ENCODE results near the gene LAMP2.
A peak's percentile ranks its signal among the peaks of the same experiment; 100 is the strongest.

The LAMP2 gene

DNA sequence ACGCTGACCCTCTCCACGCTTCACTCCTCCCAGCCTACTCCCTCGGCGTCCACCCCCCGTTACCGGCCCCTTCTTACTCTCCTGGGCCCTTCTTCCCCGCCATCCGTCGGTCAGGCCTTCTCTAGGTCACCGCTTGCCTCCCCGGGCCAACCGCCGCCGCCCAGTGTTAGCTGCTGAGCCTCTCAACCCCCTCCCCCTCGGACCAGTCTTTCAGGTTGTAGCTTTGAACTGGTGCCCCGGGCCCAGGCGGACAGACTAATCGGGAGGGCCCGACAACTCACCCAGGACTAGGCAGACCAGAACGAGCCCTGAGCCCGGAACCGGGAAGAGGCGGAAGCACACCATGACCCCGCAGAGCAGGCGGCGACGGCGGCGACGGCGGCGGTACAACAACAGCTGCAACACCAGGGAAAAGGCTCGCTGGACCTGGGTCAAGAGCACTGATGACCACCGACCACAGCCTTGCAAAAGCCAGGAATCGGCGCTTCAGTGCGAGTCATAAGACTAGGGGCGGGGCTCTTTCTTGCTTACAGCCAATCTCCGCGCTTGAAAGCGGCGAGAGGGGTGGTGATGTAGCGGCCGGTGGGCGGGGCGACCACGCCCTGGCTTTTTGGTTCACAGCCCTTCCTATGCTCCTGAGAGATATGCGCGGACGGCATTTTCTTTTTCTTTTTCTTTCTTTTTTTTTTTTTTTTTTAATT, at the start of gene LAMP2:
Gene LAMP2 (minus strand): TSS at position 472 of the 701 bp plus-strand sequence. CDS start 127 bp downstream, at position 345.
- peak within 1 kb of the TSS; percentile 79 for H3K4me3 ChIP-seq (replicated peaks; ENCODE audit: low read depth, low read length)
- peak; percentile 88 for DNase-seq (ENCODE audit: low read depth)
- TF ChIP-seq, protein P1, sequence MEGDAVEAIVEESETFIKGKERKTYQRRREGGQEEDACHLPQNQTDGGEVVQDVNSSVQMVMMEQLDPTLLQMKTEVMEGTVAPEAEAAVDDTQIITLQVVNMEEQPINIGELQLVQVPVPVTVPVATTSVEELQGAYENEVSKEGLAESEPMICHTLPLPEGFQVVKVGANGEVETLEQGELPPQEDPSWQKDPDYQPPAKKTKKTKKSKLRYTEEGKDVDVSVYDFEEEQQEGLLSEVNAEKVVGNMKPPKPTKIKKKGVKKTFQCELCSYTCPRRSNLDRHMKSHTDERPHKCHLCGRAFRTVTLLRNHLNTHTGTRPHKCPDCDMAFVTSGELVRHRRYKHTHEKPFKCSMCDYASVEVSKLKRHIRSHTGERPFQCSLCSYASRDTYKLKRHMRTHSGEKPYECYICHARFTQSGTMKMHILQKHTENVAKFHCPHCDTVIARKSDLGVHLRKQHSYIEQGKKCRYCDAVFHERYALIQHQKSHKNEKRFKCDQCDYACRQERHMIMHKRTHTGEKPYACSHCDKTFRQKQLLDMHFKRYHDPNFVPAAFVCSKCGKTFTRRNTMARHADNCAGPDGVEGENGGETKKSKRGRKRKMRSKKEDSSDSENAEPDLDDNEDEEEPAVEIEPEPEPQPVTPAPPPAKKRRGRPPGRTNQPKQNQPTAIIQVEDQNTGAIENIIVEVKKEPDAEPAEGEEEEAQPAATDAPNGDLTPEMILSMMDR (IDR thresholded peaks at IDR 0.05; ENCODE audit: low read length, missing control alignments) = no peak

DNA sequence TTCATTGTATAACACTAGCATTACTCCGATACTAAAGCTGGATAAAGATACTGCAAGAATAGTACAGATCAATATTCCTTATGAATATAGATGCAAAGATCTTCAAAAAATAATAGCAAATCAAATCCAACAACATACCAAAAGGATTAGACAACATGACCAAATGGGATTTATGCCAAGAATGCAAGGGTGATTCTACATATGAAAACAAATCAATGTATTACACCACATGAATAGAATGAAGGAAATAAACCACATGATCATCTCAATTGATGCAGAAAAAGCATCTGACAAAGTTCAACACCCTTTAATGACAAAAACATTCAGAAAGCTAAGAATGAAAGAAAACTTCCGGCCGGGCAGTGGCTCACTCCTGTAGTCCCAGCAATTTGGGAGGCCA, 48.8 kb upstream of the LAMP2 start:
- H3K4me3 ChIP-seq (replicated peaks; ENCODE audit: low read depth, low read length) = no peak overlapping the region
- TF ChIP-seq, protein P1 (IDR thresholded peaks at IDR 0.05; ENCODE audit: low read length, missing control alignments) = no peak
- DNase-seq (ENCODE audit: low read depth) = peak; percentile 73

DNA sequence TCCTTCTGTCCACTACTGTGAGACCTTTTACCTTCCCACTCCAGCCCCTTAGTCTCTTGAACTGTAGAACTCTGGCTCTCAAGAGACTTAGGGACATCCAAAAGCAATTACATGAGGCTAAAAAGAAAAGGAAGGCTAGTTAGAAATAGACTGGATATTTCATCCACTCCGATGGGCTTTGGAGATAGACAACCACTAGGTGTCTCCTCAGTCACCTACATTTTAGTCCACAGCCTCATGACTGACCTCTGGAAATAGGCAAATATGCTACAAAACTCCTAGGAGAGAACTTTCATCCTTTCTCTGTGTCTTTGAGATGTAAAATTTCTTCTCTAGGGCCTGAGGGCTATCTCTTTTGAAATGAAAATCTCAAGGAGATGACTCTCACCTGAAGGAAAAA, 45.1 kb upstream of the LAMP2 start:
- no peak overlapping the region for H3K4me3 ChIP-seq (replicated peaks; ENCODE audit: low read depth, low read length)
- TF ChIP-seq, protein P1 (IDR thresholded peaks at IDR 0.05; ENCODE audit: low read length, missing control alignments) = peak; percentile 39
- DNase-seq (ENCODE audit: low read depth) = peak; percentile 34

DNA sequence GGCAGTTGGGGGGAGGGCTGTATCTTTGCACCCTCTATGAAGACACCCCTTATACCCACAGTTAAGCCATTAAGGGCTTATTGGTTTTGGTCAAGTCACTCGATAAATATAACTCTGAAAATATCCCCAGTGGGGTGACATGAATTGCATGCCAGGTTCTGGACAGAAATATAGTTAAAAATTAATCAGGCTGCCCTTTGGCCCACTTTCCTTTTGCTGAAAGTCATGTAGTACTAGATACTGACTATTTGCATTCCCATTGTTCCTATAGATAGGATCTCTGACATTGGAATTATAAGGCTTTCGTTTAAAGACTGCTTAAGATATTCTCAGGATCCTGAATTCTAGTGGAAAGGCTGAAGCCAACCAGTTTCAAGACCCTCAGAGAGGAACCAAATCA, 43.5 kb upstream of the LAMP2 start:
- TF ChIP-seq, protein P1 (IDR thresholded peaks at IDR 0.05; ENCODE audit: low read length, missing control alignments) = no peak
- no peak overlapping the region for H3K4me3 ChIP-seq (replicated peaks; ENCODE audit: low read depth, low read length)
- DNase-seq (ENCODE audit: low read depth) = no peak

DNA sequence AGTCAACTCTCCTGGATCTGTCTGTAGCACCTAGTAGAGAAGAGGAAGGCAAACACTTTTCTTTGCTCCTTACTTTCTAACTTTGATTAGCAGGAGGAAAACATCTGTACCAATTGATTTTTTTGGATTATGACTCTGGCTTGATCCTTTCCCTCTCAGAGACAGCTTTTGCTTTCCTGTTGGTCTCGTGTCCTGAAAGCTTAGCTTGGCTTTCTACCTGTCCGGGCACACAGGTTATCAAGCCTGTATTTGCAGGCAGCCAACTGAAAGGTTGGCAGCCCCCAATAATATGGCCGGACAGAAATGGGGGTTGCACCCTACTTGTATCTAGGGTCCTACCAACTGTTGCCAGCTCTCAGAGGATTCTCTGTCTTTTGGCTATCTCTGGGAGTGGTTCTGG, 43.1 kb upstream of the LAMP2 start:
- DNase-seq (ENCODE audit: low read depth) = no peak

DNA sequence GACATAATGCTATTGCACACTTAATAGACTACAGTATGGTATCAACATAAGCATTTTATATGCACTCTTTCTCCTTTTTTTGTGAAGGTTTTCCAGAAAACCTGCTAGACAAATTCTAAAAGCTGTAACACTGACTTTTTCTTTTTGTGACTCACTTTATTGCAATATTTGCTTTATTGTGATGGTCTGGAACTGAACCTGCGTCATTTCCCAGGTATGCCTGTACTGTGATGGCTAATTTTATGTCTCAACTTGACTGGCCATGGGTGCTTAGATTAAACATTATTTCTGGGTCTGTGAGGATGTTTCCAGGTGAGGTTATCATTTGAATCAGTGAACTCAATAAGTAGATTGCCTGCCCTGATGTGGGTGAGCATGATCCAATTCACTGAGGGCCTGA, 35.5 kb upstream of the LAMP2 start:
- TF ChIP-seq, protein P1 (IDR thresholded peaks at IDR 0.05; ENCODE audit: low read length, missing control alignments) = no peak
- no peak overlapping the region for H3K4me3 ChIP-seq (replicated peaks; ENCODE audit: low read depth, low read length)
- no peak for DNase-seq (ENCODE audit: low read depth)

More for the DNA sequence above, 43.1 kb upstream of the LAMP2 start:
- TF ChIP-seq, protein P1 (IDR thresholded peaks at IDR 0.05; ENCODE audit: low read length, missing control alignments) = no peak
- H3K4me3 ChIP-seq (replicated peaks; ENCODE audit: low read depth, low read length) = no peak overlapping the region

Measured in fibroblast of pulmonary artery (primary cell).